PFSK-1 (cell line): ENCODE data around the gene KSR2.

ENCODE experiments used
- POLR2AphosphoS5 ChIP-seq: IDR thresholded peaks from 2 replicates; pipeline ENCODE4 v1.6.1; 2012; ENCODE audit warnings: low read depth, mild to moderate bottlenecking, control low read depth, low read length, moderate library complexity
- SIN3A ChIP-seq: IDR thresholded peaks from 2 replicates; pipeline ENCODE4 v1.6.1; 2012; ENCODE audit warnings: mild to moderate bottlenecking, low read length, moderate library complexity, borderline replicate concordance; ENCODE audit not compliant: insufficient read depth

GRCh38 chr12:117885211-117885610 is 83.6 kb downstream of the KSR2 start:
- TF ChIP-seq SIN3A (no peak), POLR2AphosphoS5 (no peak)
